IMR-90 (cell line): Measurements from ENCODE around the gene TSC1. TPM values are rescaled to one million over a fixed set of nuclear protein-coding genes. Genes with fewer than 3 reads are reported as not detected.

Experiments used
- ATAC-seq: fragments of 200-7000 bp; cut with Tn5 transposase; 2 replicates; pipeline ENCODE4 v1.9.1; 2020; ENCODE audit warnings: low read depth, mild to moderate bottlenecking, moderate library complexity
- BruUV-seq: library from RNA; stranded (reverse); fragments of 400-500 nt; replicated peaks from 2 replicates; lab custom pipeline; 2021; lab: Mats Ljungman, UMichigan
- CTCF ChIA-PET: fragments of 300-600 bp; formaldehyde crosslinking; extraction: SDS; loops from one replicate; lab custom pipeline; 2021; ENCODE audit warnings: antibody characterized with exemption; lab: Yijun Ruan, JAX
- POLR2A ChIA-PET: fragments of 300-600 bp; sonication (Branson Sonifier 250); formaldehyde crosslinking; loops from one replicate; lab custom pipeline; 2022; ENCODE audit warnings: antibody characterized with exemption; ENCODE audit not compliant: unreplicated experiment; lab: Charles Lee
- DNase-seq: peaks from one replicate; pipeline ENCODE4 v3.0.0; 2013
- H2AFZ ChIP-seq: replicated peaks from 2 replicates; pipeline ENCODE3; 2013; ENCODE audit warnings: low read length, mild to moderate bottlenecking; ENCODE audit not compliant: poor library complexity
- H2AK5ac ChIP-seq: 2 replicates; pipeline ENCODE4 v1.6.1; 2013; ENCODE audit warnings: low read depth, low read length, inconsistent platforms
- H2AK9ac ChIP-seq: replicated peaks from 2 replicates; pipeline ENCODE3; 2013; ENCODE audit warnings: mild to moderate bottlenecking, low read depth, low read length, moderate library complexity; ENCODE audit not compliant: poor library complexity
- H2BK120ac ChIP-seq: 2 replicates; pipeline ENCODE4 v1.6.1; 2013; ENCODE audit warnings: low read depth, low read length, inconsistent platforms
- H2BK15ac ChIP-seq: 3 replicates; pipeline ENCODE4 v1.6.1; 2013; ENCODE audit warnings: low read depth, low read length, inconsistent platforms
- H2BK20ac ChIP-seq: 2 replicates; pipeline ENCODE4 v1.6.1; 2013; ENCODE audit warnings: low read depth, mild to moderate bottlenecking, inconsistent platforms, low read length, moderate library complexity
- H2BK5ac ChIP-seq: 2 replicates; pipeline ENCODE4 v1.6.1; 2013; ENCODE audit warnings: mild to moderate bottlenecking, low read depth, low read length, inconsistent platforms; ENCODE audit not compliant: poor library complexity, severe bottlenecking
- H3K14ac ChIP-seq: replicated peaks from 2 replicates; pipeline ENCODE4 v1.6.1; 2013; ENCODE audit warnings: low read depth, low read length, inconsistent platforms
- H3K18ac ChIP-seq: 2 replicates; pipeline ENCODE4 v1.6.1; 2013; ENCODE audit warnings: low read depth, low read length, control low read depth
- H3K23ac ChIP-seq: 2 replicates; pipeline ENCODE4 v1.6.1; 2013; ENCODE audit warnings: low read depth, low read length, inconsistent platforms
- H3K27ac ChIP-seq: 2 replicates; pipeline ENCODE4 v1.5.1; 2013; ENCODE audit warnings: mild to moderate bottlenecking, control low read depth, low read length; ENCODE audit not compliant: insufficient read depth
- H3K27me3 ChIP-seq: 2 replicates; pipeline ENCODE4 v1.6.1; 2013; ENCODE audit warnings: low read length; ENCODE audit not compliant: control insufficient read depth, insufficient read depth
- H3K36me3 ChIP-seq: 2 replicates; pipeline ENCODE4 v1.6.1; 2013; ENCODE audit warnings: low read length, mixed read lengths; ENCODE audit not compliant: control insufficient read depth, insufficient read depth
- H3K4ac ChIP-seq: 2 replicates; pipeline ENCODE4 v1.6.1; 2013; ENCODE audit warnings: low read depth, low read length, inconsistent platforms
- H3K4me1 ChIP-seq: 2 replicates; pipeline ENCODE4 v1.6.1; 2013; ENCODE audit warnings: low read length, mixed read lengths; ENCODE audit not compliant: control insufficient read depth, insufficient read depth
- H3K4me2 ChIP-seq: 2 replicates; pipeline ENCODE4 v1.6.1; 2013; ENCODE audit warnings: low read depth, mild to moderate bottlenecking, control low read depth, low read length, moderate library complexity
- H3K4me3 ChIP-seq: 2 replicates; pipeline ENCODE4 v1.5.1; 2013; ENCODE audit warnings: low read depth, mild to moderate bottlenecking, control low read depth, low read length, moderate library complexity; ENCODE audit not compliant: insufficient read depth
- H3K56ac ChIP-seq: 2 replicates; pipeline ENCODE4 v1.6.1; 2013; ENCODE audit warnings: low read length, inconsistent platforms; ENCODE audit not compliant: insufficient read depth; ENCODE audit errors: extremely low read depth
- H3K79me1 ChIP-seq, 2 experiments: 2 replicates each; pipeline ENCODE4 v1.6.1; 2013; ENCODE audit warnings: low read length in 2 of 2, inconsistent platforms in 1 of 2, low read depth in 1 of 2
- H3K9ac ChIP-seq: 2 replicates; pipeline ENCODE4 v1.6.1; 2013; ENCODE audit warnings: low read depth, low read length, control low read depth
- H3K9me1 ChIP-seq: 2 replicates; pipeline ENCODE4 v1.6.1; 2013; ENCODE audit warnings: low read length, inconsistent platforms; ENCODE audit not compliant: insufficient read depth
- H3K9me3 ChIP-seq: 2 replicates; pipeline ENCODE4 v1.6.1; 2013; ENCODE audit warnings: low read length; ENCODE audit not compliant: control insufficient read depth, insufficient read depth
- H4K20me1 ChIP-seq: 2 replicates; pipeline ENCODE4 v1.6.1; 2013; ENCODE audit warnings: low read length, inconsistent platforms; ENCODE audit not compliant: insufficient read depth
- H4K5ac ChIP-seq: 2 replicates; pipeline ENCODE4 v1.6.1; 2013; ENCODE audit warnings: mild to moderate bottlenecking, low read depth, low read length, control low read depth
- H4K8ac ChIP-seq, 2 experiments: 2 replicates each; pipeline ENCODE4 v1.6.1; 2013; ENCODE audit warnings: low read depth in 2 of 2, low read length in 2 of 2, control low read depth in 1 of 2, inconsistent platforms in 1 of 2
- H4K91ac ChIP-seq: 2 replicates; pipeline ENCODE4 v1.6.1; 2013; ENCODE audit warnings: low read depth, low read length, inconsistent platforms; ENCODE audit not compliant: insufficient read depth
- BHLHE40 ChIP-seq: fragments of 150-350 bp; IDR thresholded peaks from 2 replicates; pipeline ENCODE4 v1.6.1; 2016; ENCODE audit warnings: mild to moderate bottlenecking, low read depth, low read length
- CEBPB ChIP-seq: IDR thresholded peaks from 2 replicates; pipeline ENCODE4 v1.6.1; 2012; ENCODE audit warnings: low read depth, low read length, improper control_type of control experiment
- CHD1 ChIP-seq: IDR thresholded peaks from 2 replicates; pipeline ENCODE4 v1.6.1; 2012; ENCODE audit warnings: low read depth, low read length, improper control_type of control experiment
- CTCF ChIP-seq: conservative IDR thresholded peaks from 2 replicates; pipeline ENCODE4 v1.5.1; 2012; ENCODE audit warnings: mild to moderate bottlenecking, low read depth, low read length, improper control_type of control experiment
- ELK1 ChIP-seq: fragments of 150-350 bp; IDR thresholded peaks from 2 replicates; pipeline ENCODE4 v1.6.1; 2016; ENCODE audit warnings: low read depth, mild to moderate bottlenecking, low read length, moderate library complexity, borderline replicate concordance
- FOS ChIP-seq: fragments of 150-350 bp; IDR thresholded peaks from 2 replicates; pipeline ENCODE4 v1.6.1; 2016; ENCODE audit warnings: low read depth, low read length
- MAFK ChIP-seq: IDR thresholded peaks from 2 replicates; pipeline ENCODE4 v1.6.1; 2012; ENCODE audit warnings: low read depth, low read length, improper control_type of control experiment
- MAZ ChIP-seq: IDR thresholded peaks from 2 replicates; pipeline ENCODE4 v1.6.1; 2012; ENCODE audit warnings: low read depth, mild to moderate bottlenecking, low read length, improper control_type of control experiment, moderate library complexity, borderline replicate concordance
- NFE2L2 ChIP-seq: fragments of 150-350 bp; IDR thresholded peaks from 2 replicates; pipeline ENCODE4 v1.6.1; 2016; ENCODE audit warnings: low read depth, mild to moderate bottlenecking, low read length
- POLR2A ChIP-seq: IDR thresholded peaks from 2 replicates; pipeline ENCODE4 v1.6.1; 2012; ENCODE audit warnings: mild to moderate bottlenecking, low read depth, low read length
- RAD21 ChIP-seq: IDR thresholded peaks from 2 replicates; pipeline ENCODE4 v1.6.1; 2012; ENCODE audit warnings: low read length, improper control_type of control experiment
- RCOR1 ChIP-seq: IDR thresholded peaks from 2 replicates; pipeline ENCODE4 v1.6.1; 2012; ENCODE audit warnings: mild to moderate bottlenecking, low read length, improper control_type of control experiment; ENCODE audit not compliant: insufficient replicate concordance
- RFX5 ChIP-seq: IDR thresholded peaks from 2 replicates; pipeline ENCODE4 v1.8.0; 2012; ENCODE audit warnings: low read depth, mild to moderate bottlenecking, low read length, moderate library complexity
- SMC3 ChIP-seq: fragments of 150-350 bp; IDR thresholded peaks from 2 replicates; pipeline ENCODE4 v1.6.1; 2016; ENCODE audit warnings: low read depth, mild to moderate bottlenecking, antibody characterized with exemption, low read length, moderate library complexity
- USF2 ChIP-seq: fragments of 150-350 bp; IDR thresholded peaks from 2 replicates; pipeline ENCODE4 v1.6.1; 2017; ENCODE audit warnings: mild to moderate bottlenecking, antibody characterized with exemption, low read length, low read depth
- WGBS, 2 experiments: methylation state at CpG; one replicate each; pipeline versions ENCODE4 v1.1.5 to v1.1.7; 2013; ENCODE audit warnings: missing lambda C conversion rate in 2 of 2; ENCODE audit not compliant: insufficient read length in 1 of 2; ENCODE audit errors: extremely low coverage in 2 of 2; 5-methylcytosine and 5-hydroxymethylcytosine counted together
- dilution Hi-C: fragments of 300-500 bp; cut with HindIII; formaldehyde crosslinking; loops from one replicate; pipeline ENCODE4 v1.14.3; 2018; ENCODE audit warnings: low sequenced_read_pairs; ENCODE audit not compliant: unreplicated experiment
- in situ Hi-C: fragments of 300-500 bp; cut with MboI; formaldehyde crosslinking; loops from 3 replicates; pipeline ENCODE4 v1.14.3; 2019; ENCODE audit warnings: low sequenced_read_pairs, inconsistent platforms, mixed read lengths
- intact Hi-C: fragments of 100-400 bp; cut with micrococcal nuclease; formaldehyde crosslinking; loops from 2 replicates; pipeline ENCODE4 v1.10.0; 2022
- polyA plus RNA-seq, 3 experiments: library from polyadenylated mRNA; depleted of rRNA; stranded (reverse); fragments of >200 nt; gene quantifications; 2 replicates each; pipeline ENCODE4 v1.2.3, GENCODE V29; 2012; ENCODE audit warnings: low replicate concordance in 1 of 3
- total RNA-seq: library from RNA; depleted of rRNA; stranded (reverse); fragments of >200 nt; gene quantifications from 2 replicates; pipeline ENCODE4 v1.2.3, GENCODE V29; 2012

Gene TSC1
- total and polyA plus RNA-seq, 2 of the 4 experiments (the other 2 are of a cell fraction): 25.7 to 56.3 TPM

- Histone ChIP-seq H4K5ac (no peak overlapping the region), H2BK20ac (no peak overlapping the region), H3K79me1 (no peaks in the 10 kb centered on the region), H2BK15ac (no peak overlapping the region), H3K9ac (no peak overlapping the region), H2BK120ac (no peak overlapping the region), H2AK9ac (no peak overlapping the region), H3K14ac (no peak overlapping the region), H3K36me3 (no peaks in the 10 kb centered on the region), H4K91ac (no peak overlapping the region), H3K23ac (no peak overlapping the region), H2BK5ac (no peak overlapping the region), H3K4me3 (no peak overlapping the region), H2AFZ (no peak overlapping the region), H4K8ac (no peak overlapping the region), H3K27me3 (peaks cover 7% of the 10 kb centered on the region), H3K56ac (no peak overlapping the region), H4K20me1 (no peaks in the 10 kb centered on the region), H3K9me3 (no peaks in the 10 kb centered on the region), H3K27ac (no peak overlapping the region), H3K4ac (no peak overlapping the region), H3K4me2 (no peak overlapping the region), H3K9me1 (no peaks in the 10 kb centered on the region; the same call in 1 of the 2 replicates), H3K4me1 (no peaks in the 10 kb centered on the region), H2AK5ac (no peak overlapping the region), H3K18ac (no peak overlapping the region)
- intact Hi-C loops: no loop called here
- POLR2A ChIA-PET: no interaction called here
- WGBS, 2 experiments: 80% methylated on average over 3 of the region's 12 CpGs; no CpG with 5 or more reads in 1 of the 2 experiments
- in situ Hi-C loops: no loop called here
- BruUV-seq: no TSS peak
- dilution Hi-C loops: no loop called here
- CTCF ChIA-PET: no interaction called here
- ATAC-seq (no peak), DNase-seq (no peak)
- TF ChIP-seq USF2 (no peak), CHD1 (no peak), MAZ (no peak), ELK1 (no peak), RCOR1 (no peak), NFE2L2 (no peak), POLR2A (no peak), MAFK (no peak), CTCF (no peak), RAD21 (no peak), SMC3 (no peak), RFX5 (no peak), CEBPB (no peak), FOS (no peak), BHLHE40 (no peak)
Measured at GRCh38 chr9:132846109-132846917, 98.1 kb downstream of the TSC1 start.
